ENCODE data around the gene CNTN4.

The CNTN4 gene

GRCh38 chr3:2390926-2391532 is 292.4 kb downstream of the CNTN4 start:
- no peaks in the 10 kb centered on the region for H3K27me3 ChIP-seq (ENCODE audit: insufficient read depth, poor library complexity, severe bottlenecking)
- TF ChIP-seq CTCF (IDR thresholded peaks at IDR 0.05; ENCODE audit: insufficient read depth, low read length) (no peak), REST (IDR thresholded peaks at IDR 0.05; ENCODE audit: insufficient replicate concordance, low read depth) (no peak), GABPA (IDR thresholded peaks at IDR 0.05; ENCODE audit: low read depth) (no peak), POLR2AphosphoS5 (IDR thresholded peaks at IDR 0.05; ENCODE audit: low read depth) (no peak), SPI1 (IDR thresholded peaks at IDR 0.05; ENCODE audit: borderline replicate concordance, low read depth) (no peak)
- DNase-seq (ENCODE audit: low read depth in 1 of 2, low spot score in 1 of 2), result no peak
- H3K27ac ChIP-seq (replicated peaks), result no peak overlapping the region
- no peak overlapping the region for H3K4me3 ChIP-seq (replicated peaks; ENCODE audit: insufficient read depth, low read length)

GRCh38 chr3:2391896-2392295 is 293.2 kb downstream of the CNTN4 start:
- no peak for TF ChIP-seq POLR2AphosphoS5 (IDR thresholded peaks at IDR 0.05; ENCODE audit: low read depth)
- TF ChIP-seq SPI1 (IDR thresholded peaks at IDR 0.05; ENCODE audit: borderline replicate concordance, low read depth), result no peak
- no peak for TF ChIP-seq GABPA (IDR thresholded peaks at IDR 0.05; ENCODE audit: low read depth)
- no peak for TF ChIP-seq REST (IDR thresholded peaks at IDR 0.05; ENCODE audit: insufficient replicate concordance, low read depth)
- no peak for TF ChIP-seq CTCF (IDR thresholded peaks at IDR 0.05; ENCODE audit: insufficient read depth, low read length)
- no peak overlapping the region for H3K4me3 ChIP-seq (replicated peaks; ENCODE audit: insufficient read depth, low read length)

GRCh38 chr3:2392981-2393380 is 294.3 kb downstream of the CNTN4 start:
- no peaks in the 10 kb centered on the region for H3K27me3 ChIP-seq (ENCODE audit: insufficient read depth, poor library complexity, severe bottlenecking)
- no peak for TF ChIP-seq GABPA (IDR thresholded peaks at IDR 0.05; ENCODE audit: low read depth)
- no peak for TF ChIP-seq REST (IDR thresholded peaks at IDR 0.05; ENCODE audit: insufficient replicate concordance, low read depth)
- no peak for TF ChIP-seq POLR2AphosphoS5 (IDR thresholded peaks at IDR 0.05; ENCODE audit: low read depth)
- TF ChIP-seq CTCF (IDR thresholded peaks at IDR 0.05; ENCODE audit: insufficient read depth, low read length), result no peak
- TF ChIP-seq SPI1 (IDR thresholded peaks at IDR 0.05; ENCODE audit: borderline replicate concordance, low read depth), result no peak
- no peak overlapping the region for H3K4me3 ChIP-seq (replicated peaks; ENCODE audit: insufficient read depth, low read length)
- no peak overlapping the region for H3K27ac ChIP-seq (replicated peaks)
- no peak for DNase-seq (ENCODE audit: low read depth in 1 of 2, low spot score in 1 of 2)

More at GRCh38 chr3:2391896-2392295, 293.2 kb downstream of the CNTN4 start:
- no peak for DNase-seq (ENCODE audit: low read depth in 1 of 2, low spot score in 1 of 2)
- no peaks in the 10 kb centered on the region for H3K27me3 ChIP-seq (ENCODE audit: insufficient read depth, poor library complexity, severe bottlenecking)
- H3K27ac ChIP-seq (replicated peaks), result no peak overlapping the region
